HL-60 (cell line): ENCODE measurements around the gene MAGIX.
"Not testable (repeated sequence)": the region's sequence is repeated elsewhere in the genome, so short reads cannot be mapped to it uniquely, and the experiment has no call there.

Experiments used
- DNase-seq, 2 experiments: peaks; one replicate each; pipeline ENCODE4 v3.0.0-alpha.2; 2010 to 2020; ENCODE audit warnings: low read depth in 1 of 2, low spot score in 1 of 2
- H3K27ac ChIP-seq: fragments of 250-450 bp; sonication (Bioruptor Pico); replicated peaks from 2 replicates; pipeline ENCODE4 v1.5.1; 2020; ENCODE audit warnings: mild to moderate bottlenecking, moderate library complexity
- H3K27me3 ChIP-seq: fragments of 250-450 bp; sonication (Bioruptor Pico); 2 replicates; pipeline ENCODE4 v1.5.1; 2021; ENCODE audit warnings: mild to moderate bottlenecking, moderate library complexity; ENCODE audit not compliant: insufficient read depth, poor library complexity, severe bottlenecking
- H3K4me3 ChIP-seq: replicated peaks from 2 replicates; pipeline ENCODE4 v1.5.1; 2011; ENCODE audit warnings: mild to moderate bottlenecking, control low read depth, low read length; ENCODE audit not compliant: insufficient read depth
- CTCF ChIP-seq: IDR thresholded peaks from one replicate; pipeline ENCODE4 v1.5.1; 2011; ENCODE audit warnings: low read length, control low read depth, inconsistent platforms; ENCODE audit not compliant: insufficient read depth
- GABPA ChIP-seq: IDR thresholded peaks from 2 replicates; pipeline ENCODE4 v1.6.1; 2012; ENCODE audit warnings: low read depth
- POLR2AphosphoS5 ChIP-seq: IDR thresholded peaks from 2 replicates; pipeline ENCODE4 v1.6.1; 2012; ENCODE audit warnings: low read depth
- REST ChIP-seq: IDR thresholded peaks from 2 replicates; pipeline ENCODE4 v1.6.1; 2012; ENCODE audit warnings: low read depth; ENCODE audit not compliant: insufficient replicate concordance
- SPI1 ChIP-seq: IDR thresholded peaks from 2 replicates; pipeline ENCODE4 v1.6.1; 2012; ENCODE audit warnings: low read depth, mild to moderate bottlenecking, borderline replicate concordance

MAGIX gene

DNA sequence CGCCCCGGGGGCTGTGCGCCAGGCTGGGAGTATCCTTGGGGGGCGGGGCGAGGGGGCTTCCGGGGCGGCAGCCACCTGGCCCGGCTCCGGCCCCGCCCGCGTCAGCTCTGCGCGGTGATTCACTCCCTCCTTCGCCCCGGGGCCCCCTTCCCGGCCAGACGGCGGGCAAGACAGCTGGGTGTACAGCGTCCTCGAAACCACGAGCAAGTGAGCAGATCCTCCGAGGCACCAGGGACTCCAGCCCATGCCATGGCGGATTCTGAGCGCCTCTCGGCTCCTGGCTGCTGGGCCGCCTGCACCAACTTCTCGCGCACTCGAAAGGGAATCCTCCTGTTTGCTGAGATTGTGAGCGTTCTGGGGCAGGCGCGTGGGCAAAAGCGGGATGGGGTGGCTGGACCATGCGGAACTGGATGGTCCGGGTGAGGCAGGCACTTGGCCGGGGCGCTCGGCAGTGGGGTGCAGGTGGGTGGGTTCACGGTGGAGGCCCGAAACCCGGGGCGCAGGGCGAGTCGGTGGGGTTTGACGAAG lies 9.3 kb downstream of the MAGIX start, which contains the start of gene PLP2:
PLP2 (plus strand) TSS at position 147 of the 528 bp plus-strand sequence; CDS start at position 250, 103 bp downstream.
- Histone ChIP-seq H3K4me3 (peak within 1 kb of the TSS; percentile 61), H3K27me3 (no peaks in the 10 kb centered on the region), H3K27ac (peak within 1 kb of the TSS; percentile 77)
- DNase-seq = peak in 1 of 2 experiments; percentile 55
- peak; percentile 70 for TF ChIP-seq POLR2AphosphoS5
- no peak for TF ChIP-seq GABPA

DNA sequence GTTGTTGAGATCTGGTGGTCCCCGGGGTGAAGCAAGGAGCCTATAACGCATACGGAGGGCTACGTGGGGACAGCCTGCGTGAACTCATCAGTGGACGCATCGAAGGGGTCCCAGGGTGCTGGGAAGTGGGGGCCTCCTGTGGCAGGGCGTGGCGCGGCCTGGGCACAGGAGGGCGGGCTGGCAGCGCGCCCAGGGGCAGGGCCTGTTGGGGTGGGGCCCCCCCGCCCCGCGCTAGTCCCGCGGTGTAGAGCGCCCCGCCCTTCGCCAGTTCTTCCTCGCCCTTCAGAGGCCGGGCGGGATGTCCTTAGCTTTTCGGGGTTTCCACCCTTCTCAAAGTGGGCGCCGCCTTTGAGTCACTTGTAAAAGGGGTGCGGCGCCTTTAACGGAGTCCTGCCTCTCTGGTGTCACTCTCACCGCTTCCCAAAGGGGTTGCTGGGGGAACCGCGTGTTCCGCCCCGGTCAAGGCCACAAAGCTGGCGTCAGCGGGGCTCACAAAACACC lies 9.8 kb downstream of the MAGIX start:
- Histone ChIP-seq H3K4me3 (peak overlapping the region; percentile 61), H3K27me3 (no peaks in the 10 kb centered on the region), H3K27ac (peak overlapping the region; percentile 77)
- peak; percentile 66 to 79 for DNase-seq
- TF ChIP-seq CTCF = no peak
- no peak for TF ChIP-seq SPI1

GRCh38 chrX:49173544-49173943 lies 11.0 kb downstream of the MAGIX start:
- H3K4me3 ChIP-seq = peak overlapping the region; percentile 61; the same call in 1 of the 2 replicates
- DNase-seq, H3K27ac ChIP-seq, H3K27me3 ChIP-seq: not testable (repeated sequence)

DNA sequence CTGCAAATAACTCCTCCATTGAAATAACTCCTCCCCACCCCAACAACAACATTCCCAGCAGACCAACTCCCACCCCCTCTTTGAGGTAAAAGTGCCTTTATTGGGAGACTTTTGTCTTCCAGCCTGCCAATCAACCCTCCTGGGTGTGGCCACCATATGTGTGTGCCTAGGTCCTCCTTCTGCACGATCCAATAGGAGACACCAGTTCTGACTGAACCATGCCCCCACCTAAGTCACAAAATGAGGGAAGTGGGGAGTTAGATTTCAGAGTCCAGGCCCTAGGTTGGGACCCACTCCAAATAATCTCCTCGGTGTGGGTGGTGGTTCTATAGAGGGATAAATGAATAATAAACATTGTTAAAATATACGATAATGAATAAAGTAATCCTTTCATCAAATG lies 12.2 kb downstream of the MAGIX start:
- DNase-seq = no peak
- H3K27ac ChIP-seq = no peak overlapping the region
- TF ChIP-seq REST (no peak), GABPA (no peak), POLR2AphosphoS5 (no peak), CTCF (no peak), SPI1 (no peak)
- H3K4me3 ChIP-seq = no peak overlapping the region
- no peaks in the 10 kb centered on the region for H3K27me3 ChIP-seq

DNA sequence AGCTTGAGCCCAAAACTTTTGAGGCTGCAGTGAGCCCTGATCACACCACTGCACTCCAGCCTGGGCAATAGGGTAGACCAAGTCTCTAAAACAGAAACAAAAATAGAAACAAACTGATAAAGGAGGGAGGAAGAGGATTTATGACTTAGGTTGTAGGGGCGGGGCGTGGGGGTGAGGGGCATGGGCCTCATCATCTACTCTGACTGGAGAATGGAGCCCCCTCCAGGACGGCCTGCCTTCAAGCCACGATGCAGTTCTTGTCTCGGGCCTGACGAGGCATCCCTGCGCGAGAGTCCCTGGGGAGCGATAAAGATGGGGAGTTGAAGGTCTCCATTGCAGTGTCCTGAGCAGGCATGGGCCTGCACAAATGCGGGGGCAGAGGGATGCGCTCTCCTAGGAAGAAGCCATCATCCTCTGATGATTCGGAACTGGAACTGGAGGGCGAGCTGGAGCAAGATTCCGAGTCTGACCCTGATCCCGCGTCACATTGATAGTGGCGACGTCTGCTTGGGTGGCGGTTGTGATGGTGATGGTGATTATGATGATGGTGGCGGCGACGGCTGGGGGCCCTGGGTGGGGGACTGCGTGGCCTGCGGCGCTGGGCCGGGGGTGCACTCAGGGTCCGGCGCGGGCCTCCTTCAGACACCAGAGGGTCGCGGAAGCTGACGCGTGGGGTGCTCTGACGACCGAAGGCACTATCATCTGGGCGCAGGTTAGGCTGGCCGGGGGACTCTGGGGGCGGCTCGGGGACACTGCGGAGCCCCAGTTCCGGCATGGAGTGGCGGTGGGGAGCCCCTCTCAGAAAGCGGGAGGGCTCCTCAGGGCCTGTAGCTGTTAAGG lies 13.1 kb downstream of the MAGIX start:
- Histone ChIP-seq H3K27ac (no peak overlapping the region; the same call in 1 of the 2 replicates), H3K4me3 (no peak overlapping the region), H3K27me3 (no peaks in the 10 kb centered on the region)
- TF ChIP-seq CTCF (no peak), GABPA (no peak), REST (no peak), POLR2AphosphoS5 (no peak), SPI1 (no peak)
- no peak for DNase-seq
